Measurements from ENCODE around the gene FABP3. TPM values are rescaled to one million over a fixed set of nuclear protein-coding genes. Genes with fewer than 3 reads are reported as not detected.
A peak's percentile ranks its signal among the peaks of the same experiment; 100 is the strongest.

FABP3 gene
- polyA plus RNA-seq, 3 donors, result 63.2 to 101 (median 84.3) TPM

DNA sequence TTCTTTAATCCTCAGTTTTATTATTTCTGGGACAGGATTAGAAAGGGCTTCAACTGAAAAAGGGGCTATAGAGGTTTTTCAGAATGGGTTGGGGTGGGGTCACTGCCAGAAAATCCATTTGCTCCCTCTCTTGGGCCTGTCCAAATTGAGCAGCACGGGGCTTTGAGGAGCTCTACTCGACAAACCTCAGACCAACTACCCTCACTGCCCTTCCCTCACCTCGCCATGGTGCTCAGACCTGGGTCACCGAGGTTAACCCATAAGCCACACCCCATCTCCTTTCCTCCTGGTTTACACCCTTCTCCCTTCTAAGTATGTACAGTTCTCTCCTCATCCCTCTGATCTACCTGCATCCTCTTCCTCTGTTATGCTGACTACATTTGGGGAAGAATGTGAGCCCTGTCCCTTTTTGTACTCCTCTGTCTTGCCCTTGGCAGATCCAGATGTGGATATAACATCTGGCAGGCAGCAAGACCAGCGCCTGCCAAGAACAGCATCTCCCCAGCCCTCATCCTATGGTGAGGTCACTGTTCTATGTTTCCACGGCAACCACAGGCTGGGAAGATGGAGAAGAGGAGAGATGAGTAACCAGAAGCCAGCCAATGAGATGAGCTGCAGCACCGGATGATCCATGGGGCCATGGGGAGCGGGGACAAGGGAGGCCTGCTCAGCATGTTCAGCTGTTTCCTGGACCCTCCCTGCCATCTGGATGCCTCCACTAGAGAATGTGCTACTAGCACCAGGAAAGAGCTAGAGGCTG lies 3.7 kb upstream of the FABP3 start:
- DNase-seq, result no peak

DNA sequence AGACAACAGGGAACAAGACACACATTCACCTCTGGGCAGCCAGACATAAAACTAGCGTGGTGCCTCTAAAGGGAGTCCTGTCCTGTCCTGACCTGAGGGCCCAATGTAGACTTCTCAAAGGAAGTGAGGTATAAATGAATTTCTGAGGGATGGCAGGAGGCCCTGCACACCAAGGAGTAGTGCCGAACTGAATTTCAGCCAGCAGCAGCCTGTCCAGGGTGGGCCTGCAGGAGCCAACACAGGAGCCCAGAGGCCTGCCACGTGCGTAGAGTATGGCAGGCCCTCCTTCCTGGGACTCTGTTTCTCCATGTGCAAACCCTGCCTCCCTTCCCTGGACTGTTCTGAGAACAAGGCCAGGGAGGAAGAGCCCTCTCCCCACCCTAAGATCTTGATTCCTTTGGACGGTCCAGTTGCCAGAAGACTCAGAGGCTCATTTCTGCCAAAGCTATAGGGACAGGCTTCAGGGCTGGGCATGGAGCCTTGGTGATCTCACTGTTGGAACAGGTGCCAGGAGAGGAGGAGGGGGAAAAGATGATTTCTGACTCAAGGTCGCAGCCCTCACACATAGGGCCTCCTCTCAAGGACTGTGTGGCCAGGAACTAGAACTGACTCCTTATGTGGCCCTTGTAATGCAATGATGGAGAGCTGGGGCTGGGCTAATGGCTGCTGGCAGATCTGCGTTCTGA lies 1.8 kb upstream of the FABP3 start:
- DNase-seq, result no peak

DNA sequence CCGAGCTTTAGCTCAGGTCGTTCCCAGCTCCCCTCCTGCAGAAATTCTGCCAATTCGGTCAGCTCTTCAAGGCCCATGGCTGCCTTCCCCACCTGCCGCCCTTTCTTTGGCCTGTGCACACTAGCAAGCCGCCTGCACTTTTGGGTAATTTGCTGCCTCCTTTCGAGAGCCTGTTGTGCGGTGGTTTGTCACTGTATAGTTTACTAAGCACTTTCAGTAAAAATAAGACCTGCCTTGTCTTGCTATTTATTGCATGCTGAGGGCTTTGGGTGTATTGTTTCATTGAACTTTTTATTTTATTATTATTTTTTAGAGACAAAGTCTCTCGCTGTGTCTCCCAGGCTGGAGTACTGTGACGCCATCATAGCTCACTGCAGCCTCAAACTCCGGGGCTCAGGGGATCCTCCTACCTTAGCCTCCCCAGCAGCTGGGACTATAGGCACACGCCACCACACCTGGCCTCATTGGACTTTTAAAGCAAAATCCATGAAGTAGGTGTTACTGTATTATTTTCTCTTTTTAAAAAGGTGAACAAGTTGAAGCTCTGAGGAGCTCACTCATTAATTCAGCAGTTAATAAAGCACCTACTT lies 1.1 kb upstream of the FABP3 start:
- no peak for DNase-seq

DNA sequence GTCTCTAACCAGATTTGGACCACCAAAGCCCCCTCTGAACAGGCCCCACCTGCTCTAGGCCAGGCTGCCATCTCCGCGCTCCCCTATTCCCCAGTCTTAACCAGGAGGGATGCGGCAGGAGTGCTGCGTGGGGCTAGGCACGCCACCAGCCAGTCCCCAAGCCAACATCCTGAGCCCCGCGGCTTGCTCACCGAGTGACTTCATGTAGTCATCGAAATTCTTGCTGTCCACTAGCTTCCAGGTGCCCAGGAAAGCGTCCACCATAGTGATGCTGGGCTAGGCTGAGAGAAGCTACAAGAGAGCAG lies 173 bp downstream of the FABP3 start:
- no peak for DNase-seq

DNA sequence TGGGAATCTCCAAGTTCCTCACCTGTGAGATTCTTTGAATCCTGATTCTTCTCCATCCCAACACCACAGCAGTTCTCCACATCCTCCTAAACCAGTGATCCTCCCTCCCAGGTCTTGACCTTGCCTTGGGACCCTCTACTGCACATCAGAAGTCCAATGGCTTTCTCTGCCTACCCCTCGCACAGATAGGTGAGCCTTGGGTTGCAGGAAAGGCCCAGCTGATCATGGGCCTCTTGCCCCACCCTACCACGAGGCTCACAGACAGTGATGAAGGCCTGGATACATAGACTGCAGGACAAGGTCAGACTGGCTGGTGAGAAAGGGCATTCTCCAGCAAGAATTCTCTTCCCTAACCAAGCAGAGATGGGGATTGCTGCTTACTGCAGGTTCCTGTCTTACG lies 825 bp downstream of the FABP3 start:
- no peak for DNase-seq

GRCh38 chr1:31371121-31371959 lies 1.5 kb downstream of the FABP3 start:
- no peak for DNase-seq

DNA sequence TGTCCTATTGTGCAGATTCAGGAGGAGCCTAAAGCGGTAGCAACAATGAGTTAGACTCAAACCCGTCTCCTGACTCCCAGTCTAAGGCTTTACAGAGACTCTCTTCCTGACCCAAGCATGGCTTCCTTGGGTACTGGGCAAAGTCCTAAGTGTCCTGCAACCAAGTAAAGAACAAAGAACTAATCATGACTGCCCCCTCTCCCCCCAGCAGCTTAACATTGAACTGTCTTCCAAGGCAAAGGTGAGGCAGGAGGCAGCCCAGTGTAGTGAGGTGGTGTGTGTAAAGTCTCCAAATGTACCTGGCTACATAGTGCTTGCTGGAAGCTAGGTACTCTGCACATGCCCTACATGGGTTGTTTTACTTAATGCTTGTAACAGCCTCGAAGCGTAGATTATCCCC lies 2.3 kb downstream of the FABP3 start:
- no peak for DNase-seq

DNA sequence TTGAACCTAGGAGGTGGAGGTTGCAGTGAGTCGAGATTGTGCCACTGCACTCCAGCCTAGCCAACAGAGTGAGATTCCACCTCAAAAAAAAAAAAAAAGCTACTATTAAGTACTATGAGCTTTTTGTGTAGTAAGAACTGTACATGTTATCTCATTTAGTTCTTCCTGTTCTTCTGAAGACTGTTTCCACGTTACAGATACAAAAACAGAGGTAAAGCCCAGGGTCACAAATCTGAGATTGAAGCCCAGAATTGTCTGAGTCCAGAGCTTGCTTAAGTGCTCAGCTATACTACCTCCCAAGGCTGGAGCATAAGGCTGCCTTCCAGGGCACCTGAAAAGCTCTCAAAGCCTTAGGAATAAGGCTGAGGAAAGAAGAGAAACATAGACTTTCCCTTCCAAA lies 2.9 kb downstream of the FABP3 start:
- no peak for DNase-seq

DNA sequence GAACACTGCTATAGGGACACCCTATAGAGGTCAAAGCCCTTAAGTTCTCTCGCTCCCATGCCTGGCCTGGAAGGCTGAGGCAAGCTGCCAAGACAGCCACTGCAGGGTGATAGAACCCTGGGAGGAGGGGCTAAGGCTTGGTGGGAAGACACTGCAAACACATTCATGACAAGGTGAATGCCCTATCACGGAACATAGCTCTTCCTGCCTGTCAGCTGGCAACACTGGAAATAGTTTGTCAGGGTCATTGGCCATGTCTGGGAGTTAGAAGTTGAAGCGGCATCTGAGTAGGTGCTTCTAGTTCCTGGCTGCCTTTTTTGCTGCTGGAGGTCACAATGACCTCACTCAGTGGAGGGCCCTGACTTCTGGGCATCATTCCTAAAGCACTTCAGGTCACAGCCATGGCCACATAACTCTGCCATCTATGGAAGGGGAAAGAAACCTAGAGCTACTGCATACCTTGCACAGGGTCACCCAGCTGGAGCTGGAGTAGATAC lies 4.2 kb downstream of the FABP3 start:
- DNase-seq, result no peak

DNA sequence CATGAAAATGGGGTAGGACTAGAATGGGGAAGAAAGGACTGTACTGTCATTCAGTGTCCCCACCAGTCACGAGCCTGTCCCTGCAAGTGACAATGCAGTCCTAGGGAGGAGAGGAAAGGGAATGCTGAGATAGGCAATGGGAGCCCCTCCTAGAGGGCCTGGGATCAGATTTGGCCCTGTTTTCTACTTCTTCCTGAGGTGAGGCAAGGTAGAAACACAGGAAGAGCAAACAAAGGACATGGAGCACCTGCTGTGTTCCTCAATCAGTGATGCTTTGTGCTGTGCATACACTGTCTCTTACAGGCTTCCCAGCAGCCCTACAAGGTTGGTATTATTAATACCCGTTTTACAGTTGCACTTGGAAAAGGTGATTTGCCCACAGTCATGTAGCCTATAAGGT lies 6.1 kb downstream of the FABP3 start:
- no peak for DNase-seq

DNA sequence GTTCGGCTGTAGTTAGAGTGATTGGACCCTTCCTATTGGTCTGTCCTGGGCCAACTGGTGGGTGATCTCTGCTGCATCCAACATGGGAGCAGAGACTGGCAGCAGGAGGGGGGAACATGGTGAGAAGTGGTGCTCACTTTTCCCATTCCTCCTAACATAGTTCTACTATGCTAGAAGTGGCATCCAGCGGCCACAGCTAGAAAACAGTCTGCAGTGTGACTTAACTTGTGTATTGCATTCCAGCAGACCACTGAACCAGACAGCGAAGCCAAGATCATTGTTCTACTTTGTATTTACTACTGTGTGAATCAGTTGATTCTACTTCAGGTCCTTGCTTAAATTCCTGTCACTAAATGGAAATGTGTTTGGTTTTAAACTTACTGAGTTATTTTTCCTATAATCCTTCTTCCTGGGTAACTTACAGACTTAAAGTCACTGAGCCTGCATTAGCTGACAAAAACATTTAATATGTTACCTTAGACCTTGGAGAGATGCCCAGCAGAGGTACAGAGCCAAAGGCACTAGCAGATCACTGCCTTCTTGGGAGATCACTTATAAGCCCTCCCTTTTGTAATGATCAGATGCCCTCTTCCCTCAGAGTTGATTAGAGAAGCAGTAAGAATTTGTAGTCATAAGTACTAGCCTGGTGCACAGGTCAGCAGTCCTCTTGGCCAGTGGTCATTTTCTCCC lies 8.2 kb downstream of the FABP3 start:
- peak; percentile 64 for DNase-seq

- no peak for DNase-seq
Observed at GRCh38 chr1:31362032-31362431, 10.8 kb downstream of the FABP3 start.

DNA sequence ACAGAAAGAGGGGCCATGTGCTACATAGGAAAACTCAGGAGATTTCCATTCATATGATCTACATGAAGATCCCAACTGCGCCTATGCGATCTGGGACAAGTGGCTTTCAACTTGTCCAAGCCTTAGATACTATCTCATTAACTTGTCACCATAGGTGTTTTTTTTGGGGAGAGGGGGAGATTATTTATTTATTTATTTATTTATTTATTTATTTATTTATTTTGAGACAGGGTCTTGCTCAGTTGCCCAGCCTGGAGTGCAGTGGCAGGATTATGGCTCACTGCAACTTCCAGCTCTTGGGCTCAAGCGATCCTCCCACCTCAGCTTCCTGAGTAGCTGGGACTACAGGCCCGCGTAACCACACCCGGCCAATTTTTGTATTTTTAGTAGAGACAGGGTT lies 11.3 kb downstream of the FABP3 start:
- DNase-seq, result no peak

DNA sequence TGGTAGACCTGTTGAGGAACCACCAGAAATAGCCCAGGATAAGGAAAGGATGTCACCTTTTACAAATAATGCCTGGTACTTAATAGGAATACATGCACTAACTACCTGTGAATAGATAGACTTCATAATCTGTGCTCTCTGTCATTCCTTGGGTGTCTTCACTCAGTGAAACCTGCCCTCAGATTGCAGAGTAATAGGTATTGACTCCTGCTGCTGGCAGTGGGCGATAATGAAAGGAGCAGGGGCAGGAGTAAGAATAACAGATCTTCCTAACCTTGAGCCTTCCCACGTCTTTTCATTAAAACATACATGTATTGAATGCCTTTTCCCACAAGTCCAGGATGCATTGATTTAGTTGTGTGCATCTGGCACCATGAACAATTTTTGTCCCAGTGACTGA lies 16.4 kb downstream of the FABP3 start:
- no peak for DNase-seq

DNA sequence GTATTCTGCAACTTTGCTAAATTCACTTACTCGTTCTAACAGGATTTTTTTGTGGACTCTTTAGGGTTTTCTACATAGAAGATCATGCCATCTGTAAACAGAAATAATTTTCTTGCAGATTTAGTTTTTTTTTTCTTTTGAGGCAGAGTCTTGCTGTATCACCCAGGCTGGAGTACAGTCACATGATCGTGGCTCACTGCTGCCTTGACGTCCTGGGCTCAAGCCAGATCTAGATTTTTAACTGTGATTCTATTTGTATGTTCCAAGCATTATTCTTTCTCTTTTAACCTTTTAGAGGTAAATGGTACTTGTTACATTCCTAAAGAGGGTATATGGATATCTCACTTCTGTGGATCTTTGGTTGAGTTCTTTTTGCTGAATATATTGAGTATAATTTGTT lies 18.6 kb downstream of the FABP3 start:
- DNase-seq, result no peak

- DNase-seq, result no peak
Observed at GRCh38 chr1:31348449-31348848, 24.4 kb downstream of the FABP3 start.

DNA sequence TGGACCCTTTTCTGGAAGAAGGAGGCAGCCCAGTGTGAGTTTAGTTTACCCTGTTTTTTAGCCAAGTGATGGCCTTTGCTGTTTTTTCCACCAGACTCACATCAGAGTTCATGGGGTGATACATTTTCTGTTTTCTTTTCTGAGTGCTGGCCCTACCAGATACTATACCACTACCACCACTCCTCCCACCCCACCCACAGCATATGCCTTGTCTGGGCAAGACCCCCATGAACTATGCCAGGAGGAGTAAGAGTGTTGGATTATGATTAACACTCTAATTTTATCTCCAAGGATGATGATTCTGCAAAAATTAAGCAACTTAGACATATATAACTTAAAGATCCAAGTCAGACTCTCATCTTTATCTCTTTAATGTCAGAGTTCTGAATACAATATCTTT lies 26.1 kb downstream of the FABP3 start:
- no peak for DNase-seq

GRCh38 chr1:31345635-31346034 lies 27.2 kb downstream of the FABP3 start:
- no peak for DNase-seq

DNA sequence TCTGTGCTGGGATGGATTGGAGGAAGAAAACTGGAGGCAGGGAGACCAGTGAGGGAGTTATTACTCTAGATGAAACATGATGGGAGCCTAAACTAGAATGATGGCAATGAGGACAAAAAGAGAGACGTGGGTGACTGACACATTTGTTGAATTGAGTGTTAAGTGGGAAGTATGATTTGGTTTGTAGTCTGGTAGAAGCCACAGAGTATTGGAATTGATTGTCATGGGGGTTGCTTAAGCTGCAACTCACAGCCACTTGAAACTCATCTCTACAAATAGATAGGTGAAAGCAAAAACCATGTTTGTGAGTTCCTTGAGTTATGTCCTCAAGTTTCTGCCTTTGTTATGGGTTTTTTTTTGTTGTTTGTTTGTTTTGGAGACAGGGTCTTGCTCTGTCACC lies 28.4 kb downstream of the FABP3 start:
- no peak for DNase-seq

DNA sequence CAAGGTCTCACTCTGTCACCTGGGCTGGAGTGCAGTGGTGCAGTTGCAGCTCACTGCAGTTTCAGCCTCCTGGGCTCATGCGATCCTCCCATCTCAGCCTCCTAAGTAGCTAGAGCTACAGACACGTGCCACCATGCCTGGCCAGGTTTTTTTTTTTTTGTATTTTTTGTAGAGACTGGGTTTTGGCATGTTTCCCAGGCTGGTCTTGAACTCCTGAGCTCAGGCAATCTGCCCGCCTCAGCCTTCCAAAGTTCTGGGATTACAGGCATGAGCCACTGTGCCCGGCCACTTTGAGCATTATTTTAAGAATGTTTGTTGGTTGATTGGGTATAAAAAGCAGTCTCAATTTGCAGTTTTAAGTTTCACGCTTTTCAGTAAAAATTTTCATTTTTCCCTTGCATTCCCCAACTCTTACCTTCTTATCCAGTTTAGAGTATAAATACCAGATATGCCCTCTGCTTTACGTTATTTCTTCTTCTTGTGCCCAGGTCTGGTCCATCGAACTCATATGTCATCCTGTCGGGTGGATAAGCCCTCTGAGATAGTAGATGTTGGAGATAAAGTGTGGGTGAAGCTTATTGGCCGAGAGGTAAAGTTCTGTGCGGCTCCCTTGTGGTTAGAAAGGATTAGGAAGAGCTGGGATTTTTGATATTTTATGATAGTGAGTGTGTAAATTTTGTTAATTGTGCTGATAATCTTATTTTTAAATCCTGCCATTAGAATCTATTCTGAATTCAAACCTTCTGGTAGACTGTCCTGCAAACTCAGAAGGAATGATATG lies 36.0 kb downstream of the FABP3 start:
- no peak for DNase-seq

GRCh38 chr1:31335007-31335406 lies 37.9 kb downstream of the FABP3 start:
- peak; percentile 23 for DNase-seq
